Mesenchymal stem cell (in vitro differentiated cells and primary cell): ENCODE data around the gene FBXL13.
"Not testable (repeated sequence)": the region's sequence is repeated elsewhere in the genome, so short reads cannot be mapped to it uniquely, and the experiment has no call there.

Source experiments
- DNase-seq: peaks from one replicate; pipeline ENCODE4 v3.0.0-alpha.2; 2013
- H2AFZ ChIP-seq: one replicate; pipeline ENCODE4 v1.6.1; 2013; ENCODE audit warnings: low read depth, mild to moderate bottlenecking, control low read depth, inconsistent platforms, low read length, moderate library complexity
- H2AK5ac ChIP-seq: 2 replicates; pipeline ENCODE4 v1.6.1; 2013; ENCODE audit warnings: low read length, moderate library complexity, mild to moderate bottlenecking, inconsistent platforms; ENCODE audit not compliant: severe bottlenecking
- H2BK120ac ChIP-seq: one replicate; pipeline ENCODE4 v1.6.1; 2013; ENCODE audit warnings: low read depth, mild to moderate bottlenecking, inconsistent platforms, low read length, moderate library complexity
- H2BK12ac ChIP-seq, 2 experiments: one replicate each; pipeline ENCODE4 v1.6.1; 2013; ENCODE audit warnings: inconsistent platforms in 2 of 2, low read length in 2 of 2, mild to moderate bottlenecking in 2 of 2, moderate library complexity in 2 of 2, control low read depth in 1 of 2
- H2BK15ac ChIP-seq: one replicate; pipeline ENCODE4 v1.6.1; 2013; ENCODE audit warnings: mild to moderate bottlenecking, low read depth, inconsistent platforms; ENCODE audit not compliant: poor library complexity, severe bottlenecking
- H2BK5ac ChIP-seq: 2 replicates; pipeline ENCODE4 v1.6.1; 2013; ENCODE audit warnings: low read depth, mild to moderate bottlenecking, low read length, control low read depth, inconsistent platforms; ENCODE audit not compliant: poor library complexity, severe bottlenecking
- H3K14ac ChIP-seq, 2 experiments: one replicate each; pipeline ENCODE4 v1.6.1; 2013; ENCODE audit warnings: inconsistent platforms in 2 of 2, low read length in 2 of 2, control low read depth in 1 of 2, mild to moderate bottlenecking in 1 of 2, moderate library complexity in 1 of 2
- H3K18ac ChIP-seq, 2 experiments: one replicate each; pipeline ENCODE4 v1.6.1; 2013; ENCODE audit warnings: inconsistent platforms in 2 of 2, low read length in 2 of 2, control low read depth in 1 of 2, low read depth in 1 of 2, mild to moderate bottlenecking in 1 of 2
- H3K23ac ChIP-seq, 2 experiments: one replicate each; pipeline ENCODE4 v1.6.1; 2013; ENCODE audit warnings: inconsistent platforms in 2 of 2, low read length in 2 of 2, mild to moderate bottlenecking in 2 of 2, moderate library complexity in 2 of 2, control low read depth in 1 of 2
- H3K27ac ChIP-seq: 2 replicates; pipeline ENCODE4 v1.5.1; 2013; ENCODE audit warnings: mild to moderate bottlenecking, moderate library complexity, low read length, control low read depth, inconsistent platforms; ENCODE audit not compliant: poor library complexity, severe bottlenecking
- H3K27me3 ChIP-seq, 2 experiments: 2 replicates each; pipeline versions ENCODE4 v1.6.1 to v1.7.0; 2013; ENCODE audit warnings: low read length in 2 of 2, mild to moderate bottlenecking in 2 of 2, moderate library complexity in 2 of 2, control low read depth in 1 of 2, inconsistent platforms in 1 of 2; ENCODE audit not compliant: control insufficient read depth in 1 of 2, insufficient read depth in 1 of 2
- H3K36me3 ChIP-seq, 2 experiments: 2 replicates each; pipeline versions ENCODE4 v1.6.1 to v1.7.0; 2013; ENCODE audit warnings: low read length in 2 of 2, control low read depth in 1 of 2, inconsistent platforms in 1 of 2, low read depth in 1 of 2, mild to moderate bottlenecking in 1 of 2; ENCODE audit not compliant: insufficient read depth in 2 of 2, control insufficient read depth in 1 of 2
- H3K4ac ChIP-seq, 2 experiments: one replicate each; pipeline ENCODE4 v1.6.1; 2013; ENCODE audit warnings: inconsistent platforms in 2 of 2, low read length in 2 of 2, mild to moderate bottlenecking in 2 of 2, moderate library complexity in 2 of 2, control low read depth in 1 of 2, low read depth in 1 of 2
- H3K4me1 ChIP-seq: 2 replicates; pipeline ENCODE4 v1.6.1; 2013; ENCODE audit warnings: low read depth, low read length, control low read depth; ENCODE audit not compliant: control insufficient read depth, insufficient read depth
- H3K4me2 ChIP-seq: 2 replicates; pipeline ENCODE4 v1.6.1; 2013; ENCODE audit warnings: low read length, mild to moderate bottlenecking, inconsistent platforms; ENCODE audit not compliant: poor library complexity, severe bottlenecking
- H3K4me3 ChIP-seq, 2 experiments: 2 replicates each; pipeline versions ENCODE4 v1.5.1 to v1.7.0; 2013; ENCODE audit warnings: low read length in 2 of 2, mild to moderate bottlenecking in 2 of 2, control low read depth in 1 of 2, low read depth in 1 of 2; ENCODE audit not compliant: insufficient read depth in 1 of 2
- H3K79me1 ChIP-seq: replicated peaks from 2 replicates; pipeline ENCODE4 v1.6.1; 2013; ENCODE audit warnings: mild to moderate bottlenecking, control low read depth, low read length, inconsistent platforms; ENCODE audit not compliant: poor library complexity, severe bottlenecking
- H3K9ac ChIP-seq: 2 replicates; pipeline ENCODE4 v1.7.0; 2013; ENCODE audit warnings: mild to moderate bottlenecking, low read length, moderate library complexity
- H3K9me3 ChIP-seq: 2 replicates; pipeline ENCODE4 v1.7.0; 2013; ENCODE audit warnings: mild to moderate bottlenecking, low read length; ENCODE audit not compliant: control insufficient read depth
- H4K8ac ChIP-seq: one replicate; pipeline ENCODE4 v1.6.1; 2013; ENCODE audit warnings: inconsistent platforms, mild to moderate bottlenecking, low read length, moderate library complexity
- H4K91ac ChIP-seq: one replicate; pipeline ENCODE4 v1.6.1; 2013; ENCODE audit warnings: mild to moderate bottlenecking, low read length, inconsistent platforms
- WGBS: methylation state at CpG from one replicate; pipeline ENCODE4 v1.1.7; 2013; ENCODE audit warnings: mixed read lengths; 5-methylcytosine and 5-hydroxymethylcytosine counted together

Gene FBXL13

GRCh38 chr7:102903576-102903975 lies 171.0 kb downstream of the FBXL13 start:
- not testable (repeated sequence) for H2BK5ac ChIP-seq, H2AK5ac ChIP-seq, DNase-seq, H4K8ac ChIP-seq, H2AFZ ChIP-seq, H4K91ac ChIP-seq, H3K79me1 ChIP-seq, H3K9ac ChIP-seq, H2BK15ac ChIP-seq, H3K4me1 ChIP-seq, H3K14ac ChIP-seq, H3K4me3 ChIP-seq, H3K4me2 ChIP-seq, H3K23ac ChIP-seq, H3K4ac ChIP-seq, H3K18ac ChIP-seq, H2BK120ac ChIP-seq, H3K27ac ChIP-seq, H3K9me3 ChIP-seq, H2BK12ac ChIP-seq, H3K36me3 ChIP-seq, H3K27me3 ChIP-seq
- WGBS, result no CpG with 5 or more reads among the region's 1 CpG

- not testable (repeated sequence) for H3K9me3 ChIP-seq, H2BK12ac ChIP-seq, H3K36me3 ChIP-seq, H3K27me3 ChIP-seq, H2BK15ac ChIP-seq, H4K8ac ChIP-seq, H3K14ac ChIP-seq, H3K27ac ChIP-seq, H2BK120ac ChIP-seq, H3K4me1 ChIP-seq, H3K9ac ChIP-seq, H3K18ac ChIP-seq, DNase-seq, H2BK5ac ChIP-seq, H3K4me3 ChIP-seq, H4K91ac ChIP-seq, H2AFZ ChIP-seq, H3K79me1 ChIP-seq, H3K23ac ChIP-seq, H3K4ac ChIP-seq, H3K4me2 ChIP-seq, H2AK5ac ChIP-seq
- WGBS, result 100% methylated on average over 1 of the region's 2 CpGs
Observed at GRCh38 chr7:102902052-102902451, 172.5 kb downstream of the FBXL13 start.

- no peak overlapping the region for H3K4ac ChIP-seq
- no peaks in the 10 kb centered on the region for H3K36me3 ChIP-seq
Observed at GRCh38 chr7:102898532-102898859, 176.1 kb downstream of the FBXL13 start.

GRCh38 chr7:102897856-102898531 lies 176.6 kb downstream of the FBXL13 start:
- Histone ChIP-seq H3K27ac (no peak overlapping the region), H3K4ac (no peak overlapping the region), H3K18ac (no peak overlapping the region), H2BK15ac (no peak overlapping the region), H3K9me3 (no peaks in the 10 kb centered on the region), H4K8ac (no peak overlapping the region), H3K4me3 (no peak overlapping the region), H2AFZ (no peak overlapping the region), H3K27me3 (no peaks in the 10 kb centered on the region), H3K23ac (no peak overlapping the region), H3K4me1 (no peaks in the 10 kb centered on the region), H3K36me3 (no peaks in the 10 kb centered on the region), H2AK5ac (no peak overlapping the region), H3K14ac (no peak overlapping the region), H3K9ac (no peak overlapping the region), H3K79me1 (peaks cover 1% of the 10 kb centered on the region), H3K4me2 (no peak overlapping the region), H2BK5ac (no peak overlapping the region), H2BK12ac (no peak overlapping the region), H2BK120ac (no peak overlapping the region), H4K91ac (no peak overlapping the region)
- DNase-seq, result no peak
- WGBS, result 95% methylated on average over 3 of the region's 5 CpGs

More at GRCh38 chr7:102898532-102898859, 176.1 kb downstream of the FBXL13 start:
- no peak overlapping the region for H3K4me3 ChIP-seq
- no peak overlapping the region for H2AK5ac ChIP-seq
- H3K27me3 ChIP-seq, result no peaks in the 10 kb centered on the region
- no peak overlapping the region for H3K9ac ChIP-seq
- no peak overlapping the region for H2BK12ac ChIP-seq
- H3K27ac ChIP-seq, result no peak overlapping the region
- H3K4me1 ChIP-seq, result no peaks in the 10 kb centered on the region
- H2BK15ac ChIP-seq, result no peak overlapping the region
- no peak overlapping the region for H3K18ac ChIP-seq
- no peak overlapping the region for H4K91ac ChIP-seq
- 100% methylated on average over 4 of the region's 5 CpGs for WGBS
- H2AFZ ChIP-seq, result no peak overlapping the region
- H2BK120ac ChIP-seq, result no peak overlapping the region
- no peak overlapping the region for H4K8ac ChIP-seq
- no peaks in the 10 kb centered on the region for H3K79me1 ChIP-seq
- H3K4me2 ChIP-seq, result no peak overlapping the region
- no peak overlapping the region for H3K14ac ChIP-seq
- DNase-seq, result no peak
- H3K9me3 ChIP-seq, result peaks cover 3% of the 10 kb centered on the region
- no peak overlapping the region for H3K23ac ChIP-seq
- H2BK5ac ChIP-seq, result no peak overlapping the region
